Calu3 (cell line): ENCODE results near the gene MPIG6B. TPM values are rescaled to one million over a fixed set of nuclear protein-coding genes. Genes with fewer than 3 reads are reported as not detected.

Experiments used
- BruUV-seq: library from RNA; stranded (reverse); fragments of 400-500 nt; replicated peaks from 2 replicates; lab custom pipeline; 2021; lab: Mats Ljungman, UMichigan
- CTCF ChIA-PET: fragments of 300-600 bp; sonication (Branson Sonifier 250); formaldehyde crosslinking; loops from one replicate; lab custom pipeline; 2022; ENCODE audit warnings: antibody characterized with exemption; lab: Charles Lee
- DNase-seq: peaks from one replicate; pipeline ENCODE4 v3.0.0; 2022
- H3K27ac Mint-ChIP-seq: one replicate; pipeline ENCODE4 v1.8.0; 2022; ENCODE audit warnings: mixed read lengths; ENCODE audit not compliant: unreplicated experiment
- H3K27me3 Mint-ChIP-seq: one replicate; pipeline ENCODE4 v1.8.0; 2022; ENCODE audit warnings: mixed read lengths; ENCODE audit not compliant: unreplicated experiment
- H3K36me3 Mint-ChIP-seq: one replicate; pipeline ENCODE4 v1.8.0; 2022; ENCODE audit warnings: mild to moderate bottlenecking, moderate library complexity, mixed read lengths; ENCODE audit not compliant: insufficient read depth, unreplicated experiment
- H3K4me1 Mint-ChIP-seq: one replicate; pipeline ENCODE4 v1.8.0; 2022; ENCODE audit warnings: mild to moderate bottlenecking, low read depth, mixed read lengths; ENCODE audit not compliant: unreplicated experiment
- H3K4me3 Mint-ChIP-seq: one replicate; pipeline ENCODE4 v1.8.0; 2022; ENCODE audit warnings: mild to moderate bottlenecking, low read depth, moderate library complexity, mixed read lengths; ENCODE audit not compliant: unreplicated experiment
- H3K9me3 Mint-ChIP-seq: one replicate; pipeline ENCODE4 v1.8.0; 2022; ENCODE audit warnings: low read depth, mixed read lengths; ENCODE audit not compliant: unreplicated experiment
- CTCF ChIP-seq: fragments of 200-600 bp; IDR thresholded peaks from one replicate; pipeline ENCODE4 v1.8.0; 2022; ENCODE audit warnings: antibody characterized with exemption; ENCODE audit not compliant: unreplicated experiment
- intact Hi-C: fragments of 100-400 bp; cut with micrococcal nuclease; formaldehyde crosslinking; loops from one replicate; pipeline ENCODE4 v1.10.0; 2022; ENCODE audit not compliant: unreplicated experiment
- total RNA-seq: library from RNA; stranded (reverse); gene quantifications from 2 replicates; pipeline ENCODE4 v1.2.3, GENCODE V29; 2022

The MPIG6B gene
- total RNA-seq, 1 experiment from 2014 or later, result not detected

GRCh38 chr6:31761343-31761742 is 38.2 kb downstream of the MPIG6B start:
- H3K36me3 Mint-ChIP-seq, result peaks cover 52% of the 10 kb centered on the region
- CTCF ChIA-PET, result no interaction called here
- intact Hi-C loops, result no loop called here
- H3K27me3 Mint-ChIP-seq, result no peaks in the 10 kb centered on the region
- TF ChIP-seq CTCF, result no peak
- H3K27ac Mint-ChIP-seq, result no peak overlapping the region
- peaks cover 17% of the 10 kb centered on the region for H3K4me1 Mint-ChIP-seq
- no peaks in the 10 kb centered on the region for H3K9me3 Mint-ChIP-seq
- BruUV-seq, result no TSS peak
- no peak overlapping the region for H3K4me3 Mint-ChIP-seq
- no peak for DNase-seq

- peaks cover 17% of the 10 kb centered on the region for H3K4me1 Mint-ChIP-seq
- no peak for TF ChIP-seq CTCF
- H3K36me3 Mint-ChIP-seq, result peaks cover 43% of the 10 kb centered on the region
- no peak within 1 kb of the TSS for H3K4me3 Mint-ChIP-seq
- no TSS peak for BruUV-seq
- CTCF ChIA-PET, result no interaction called here
- DNase-seq, result no peak
- no peaks in the 10 kb centered on the region for H3K9me3 Mint-ChIP-seq
- no peaks in the 10 kb centered on the region for H3K27me3 Mint-ChIP-seq
- peak within 1 kb of the TSS; percentile 6 for H3K27ac Mint-ChIP-seq
- intact Hi-C loops, result no loop called here
Observed at GRCh38 chr6:31762356-31762755, 39.2 kb downstream of the MPIG6B start, which contains the start of gene SAPCD1. Gene SAPCD1 (plus strand): TSS chr6:31762656. CDS start chr6:31763055, 399 bp downstream.

- Mint-ChIP-seq H3K36me3 (peaks cover 43% of the 10 kb centered on the region), H3K4me3 (no peak overlapping the region), H3K27me3 (no peaks in the 10 kb centered on the region), H3K9me3 (no peaks in the 10 kb centered on the region), H3K27ac (peak overlapping the region; percentile 6), H3K4me1 (peaks cover 17% of the 10 kb centered on the region)
- BruUV-seq, result no TSS peak
- intact Hi-C loops, result no loop called here
- no peak for TF ChIP-seq CTCF
- no peak for DNase-seq
- CTCF ChIA-PET, result no interaction called here
Observed at GRCh38 chr6:31762878-31763618, 39.9 kb downstream of the MPIG6B start.

GRCh38 chr6:31763619-31763940 is 40.4 kb downstream of the MPIG6B start:
- Mint-ChIP-seq H3K4me1 (peaks cover 17% of the 10 kb centered on the region), H3K4me3 (no peak overlapping the region), H3K27ac (peak overlapping the region; percentile 6), H3K9me3 (no peaks in the 10 kb centered on the region), H3K36me3 (peaks cover 43% of the 10 kb centered on the region), H3K27me3 (no peaks in the 10 kb centered on the region)
- no peak for TF ChIP-seq CTCF
- no TSS peak for BruUV-seq
- no peak for DNase-seq
- CTCF ChIA-PET, result no interaction called here
- intact Hi-C loops, result no loop called here
